HCT116 (cell line): ENCODE results near the gene ETFA. TPM values are rescaled to one million over a fixed set of nuclear protein-coding genes. Genes with fewer than 3 reads are reported as not detected.

Experiments used
- ATAC-seq: fragments of 200-7000 bp; cut with Tn5 transposase; 2 replicates; pipeline ENCODE4 v1.9.1; 2020; ENCODE audit warnings: mild to moderate bottlenecking, moderate library complexity
- BruUV-seq: library from RNA; stranded (reverse); fragments of 400-500 nt; replicated peaks from 2 replicates; lab custom pipeline; 2021; lab: Mats Ljungman, UMichigan
- CTCF ChIA-PET: fragments of 300-600 bp; sonication (Branson Sonifier 250); formaldehyde crosslinking; loops from one replicate; lab custom pipeline; 2021; ENCODE audit warnings: antibody characterized with exemption; lab: Charles Lee
- POLR2A ChIA-PET: fragments of 300-600, 350-600 bp; sonication (Branson Sonifier 250); formaldehyde crosslinking; loops from one replicate; lab custom pipeline; 2021; ENCODE audit warnings: antibody characterized with exemption; lab: Charles Lee
- RAD21 ChIA-PET, 2 experiments: fragments of 300-600 bp; sonication (Branson Sonifier 250); formaldehyde crosslinking; loops; one replicate each; lab custom pipeline; 2023; ENCODE audit warnings: low total read pairs in 2 of 2; ENCODE audit not compliant: uncharacterized antibody in 2 of 2, unreplicated experiment in 2 of 2, low non-redundant PET in 1 of 2; lab: Charles Lee
- DNase-seq: peaks from one replicate; pipeline ENCODE4 v3.0.0-alpha.2; 2010; ENCODE audit warnings: low read depth, low spot score
- H2AFZ ChIP-seq: fragments of 200-600 bp; shearing (Covaris generic), sonication (generic); 2 replicates; pipeline ENCODE4 v1.6.1; 2017; ENCODE audit warnings: low read depth, mixed run types, mixed read lengths, antibody characterized with exemption, low read length; ENCODE audit not compliant: poor library complexity, severe bottlenecking
- H3K27ac ChIP-seq: 2 replicates; pipeline ENCODE4 v1.5.1; 2012; ENCODE audit warnings: low read depth, low read length
- H3K27me3 ChIP-seq: fragments of 200-600 bp; sonication (generic); 2 replicates; pipeline ENCODE4 v1.6.1; 2016; ENCODE audit warnings: mixed run types, low read length, mixed read lengths; ENCODE audit not compliant: insufficient read depth
- H3K36me3 ChIP-seq, 2 experiments: fragments of 200-500 bp in 1 of 2; fragments of 200-600 bp in 1 of 2; sonication (Bioruptor generic) in 1 of 2; sonication (generic) in 1 of 2; 2 replicates each; pipeline versions ENCODE4 v1.5.1 to v1.6.1; 2014 to 2016; ENCODE audit warnings: low read length in 2 of 2, inconsistent platforms in 1 of 2, mixed read lengths in 1 of 2, mixed run types in 1 of 2; ENCODE audit not compliant: insufficient read depth in 2 of 2, control insufficient read depth in 1 of 2
- H3K4me1 ChIP-seq, 2 experiments: fragments of 200-600 bp in 1 of 2; sonication (generic) in 1 of 2; 2 replicates each; pipeline versions ENCODE4 v1.5.1 to v1.6.1; 2012 to 2017; ENCODE audit warnings: low read length in 2 of 2, inconsistent platforms in 1 of 2, mild to moderate bottlenecking in 1 of 2, mixed read lengths in 1 of 2, mixed run types in 1 of 2, moderate library complexity in 1 of 2; ENCODE audit not compliant: insufficient read depth in 2 of 2, control insufficient read depth in 1 of 2
- H3K4me2 ChIP-seq: fragments of 200-600 bp; sonication (generic); 2 replicates; pipeline ENCODE4 v1.6.1; 2017; ENCODE audit warnings: mixed run types, low read length, mixed read lengths
- H3K4me3 ChIP-seq, 2 experiments: fragments of 200-600 bp in 1 of 2; sonication (generic) in 1 of 2; replicated peaks in 1 of 2; 2 replicates each; pipeline ENCODE4 v1.5.1; 2011 to 2016; ENCODE audit warnings: low read length in 2 of 2, control low read depth in 1 of 2, low read depth in 1 of 2, mild to moderate bottlenecking in 1 of 2, mixed read lengths in 1 of 2, mixed run types in 1 of 2
- H3K79me2 ChIP-seq: fragments of 200-600 bp; sonication (generic); 2 replicates; pipeline ENCODE4 v1.6.1; 2017; ENCODE audit warnings: mild to moderate bottlenecking, mixed run types, low read length, moderate library complexity, mixed read lengths; ENCODE audit not compliant: insufficient read depth
- H3K9ac ChIP-seq: fragments of 200-600 bp; sonication (generic); 2 replicates; pipeline ENCODE4 v1.6.1; 2016; ENCODE audit warnings: low read length, mixed read lengths
- H3K9me2 ChIP-seq: fragments of 200-600 bp; sonication (generic), shearing (Covaris generic); 2 replicates; pipeline ENCODE4 v1.6.1; 2017; ENCODE audit warnings: mixed run types, mild to moderate bottlenecking, moderate library complexity; ENCODE audit not compliant: insufficient read depth
- H3K9me3 ChIP-seq, 2 experiments: fragments of 200-500 bp in 1 of 2; fragments of 200-600 bp in 1 of 2; sonication (Bioruptor generic) in 1 of 2; sonication (generic) in 1 of 2; 2 replicates each; pipeline ENCODE4 v1.6.1; 2014 to 2017; ENCODE audit warnings: low read length in 2 of 2, mixed read lengths in 2 of 2, inconsistent platforms in 1 of 2, low read depth in 1 of 2, mild to moderate bottlenecking in 1 of 2, mixed run types in 1 of 2, moderate library complexity in 1 of 2; ENCODE audit not compliant: control insufficient read depth in 1 of 2, insufficient read depth in 1 of 2
- H4K20me1 ChIP-seq: fragments of 200-600 bp; sonication (generic), shearing (Covaris generic); 2 replicates; pipeline ENCODE4 v1.6.1; 2017; ENCODE audit warnings: mixed run types, mild to moderate bottlenecking, moderate library complexity; ENCODE audit not compliant: insufficient read depth
- EGR1 ChIP-seq: IDR thresholded peaks from 2 replicates; pipeline ENCODE4 v1.6.1; 2012; ENCODE audit warnings: low read depth
- ELF1 ChIP-seq: IDR thresholded peaks from 2 replicates; pipeline ENCODE4 v1.6.1; 2012; ENCODE audit warnings: low read depth, borderline replicate concordance
- FOSL1 ChIP-seq: IDR thresholded peaks from 2 replicates; pipeline ENCODE4 v1.6.1; 2012; ENCODE audit warnings: low read depth
- JUND ChIP-seq: IDR thresholded peaks from 2 replicates; pipeline ENCODE4 v1.6.1; 2012
- POLR2A ChIP-seq: IDR thresholded peaks from 2 replicates; pipeline ENCODE4 v1.7.0; 2011; ENCODE audit warnings: borderline replicate concordance; ENCODE audit not compliant: insufficient read depth, insufficient read length; ENCODE audit errors: extremely low read depth
- REST ChIP-seq: IDR thresholded peaks from 2 replicates; pipeline ENCODE4 v1.6.1; 2012; ENCODE audit warnings: low read depth
- ZBTB33 ChIP-seq: IDR thresholded peaks from 2 replicates; pipeline ENCODE4 v1.6.1; 2011; ENCODE audit warnings: mild to moderate bottlenecking, low read length, moderate library complexity; ENCODE audit not compliant: insufficient replicate concordance; ENCODE audit errors: extremely low read depth
- ZFX ChIP-seq: fragments of 450-650 bp; IDR thresholded peaks from 2 replicates; pipeline ENCODE4 v1.6.1; 2017
- intact Hi-C: fragments of 100-400 bp; cut with micrococcal nuclease; formaldehyde crosslinking; loops from 2 replicates; pipeline ENCODE4 v1.10.0; 2022
- total RNA-seq: library from RNA; stranded (reverse); gene quantifications from one replicate; pipeline ENCODE4 v1.2.1, GENCODE V29; 2021; ENCODE audit not compliant: unreplicated experiment

The ETFA gene
- total RNA-seq, 1 experiment from 2014 or later = 144 TPM

- Histone ChIP-seq H3K9ac (peak overlapping the region; percentile 67), H2AFZ (no peak overlapping the region), H3K27ac (no peak overlapping the region), H3K9me2 (no peaks in the 10 kb centered on the region), H3K27me3 (no peaks in the 10 kb centered on the region), H4K20me1 (no peaks in the 10 kb centered on the region), H3K4me1 (peaks cover 5 to 11% of the 10 kb centered on the region in 2 experiments; a peak in 2 of 4 replicates), H3K4me3 (peak overlapping the region; percentile 52 to 62), H3K79me2 (no peaks in the 10 kb centered on the region), H3K9me3 (no peaks in the 10 kb centered on the region), H3K36me3 (no peaks in the 10 kb centered on the region), H3K4me2 (peak overlapping the region; percentile 84)
- DNase-seq (no peak), ATAC-seq (no peak)
- intact Hi-C loops = no loop called here
- ChIA-PET CTCF (interaction anchor here (0.6 kb wide), 1 partner anchor 17 kb away, joined by 3 read pairs; no protein-coding TSS in a partner anchor), POLR2A (interaction anchor here (6.6 kb wide), 1 partner anchor 11 kb away, joined by 39 read pairs; the partner anchor contains the start of gene ISL2), RAD21 (no interaction called here)
- TF ChIP-seq EGR1 = no peak
- TF ChIP-seq ELF1 = no peak
- TF ChIP-seq ZBTB33 = no peak
- BruUV-seq = no TSS peak
Measured at GRCh38 chr15:76347482-76348055, 36.3 kb upstream of the ETFA start.

DNA sequence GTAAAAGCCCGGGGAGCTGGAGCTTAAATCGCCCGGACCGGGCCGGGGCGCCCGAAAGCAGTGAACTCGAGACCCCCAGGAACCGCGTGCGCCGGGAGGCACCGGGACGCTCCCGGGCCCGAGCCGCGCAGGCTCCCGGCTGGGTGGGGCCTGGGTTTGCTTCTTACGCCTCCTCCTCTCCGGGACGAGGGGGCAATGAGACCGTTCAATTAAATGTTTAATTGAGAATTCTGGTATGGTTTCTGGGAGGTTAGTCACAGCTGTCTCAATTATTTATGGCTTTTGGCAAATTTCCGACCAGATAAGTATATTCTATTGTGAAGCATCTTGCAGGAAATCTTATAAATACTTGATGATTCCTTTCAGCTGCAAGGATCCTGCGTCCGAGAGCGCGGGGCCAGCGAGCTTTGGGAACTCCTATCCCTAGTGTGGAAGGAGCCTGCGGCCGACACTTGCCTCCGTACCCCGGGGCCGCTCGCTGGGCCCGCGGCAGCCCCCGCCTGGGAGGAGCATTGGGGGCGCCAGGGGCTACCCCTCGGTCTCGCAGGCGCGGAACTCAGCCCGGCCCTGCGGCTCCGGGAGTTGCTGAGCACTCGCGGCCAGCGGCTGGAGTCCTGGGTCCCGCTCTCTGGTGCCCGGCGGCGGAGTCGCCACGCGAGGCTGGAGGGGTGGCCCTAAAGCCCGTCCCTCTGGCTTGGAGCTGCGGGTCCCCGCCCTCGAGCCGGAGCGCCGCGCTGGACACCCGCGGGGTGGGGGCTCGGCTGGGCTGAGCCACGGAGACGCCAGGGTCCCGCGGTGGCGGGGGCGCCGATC is 35.6 kb upstream of the ETFA start:
- ChIA-PET RAD21 (no interaction called here), POLR2A (interaction anchor here (6.6 kb wide), 1 partner anchor 11 kb away, joined by 39 read pairs; the partner anchor contains the start of gene ISL2), CTCF (interaction anchor here (0.6 kb wide), 1 partner anchor 16 kb away, joined by 3 read pairs; no protein-coding TSS in a partner anchor)
- Histone ChIP-seq H3K79me2 (no peaks in the 10 kb centered on the region), H3K9me3 (no peaks in the 10 kb centered on the region), H3K27ac (peak overlapping the region; percentile 63), H2AFZ (no peak overlapping the region), H3K9me2 (no peaks in the 10 kb centered on the region), H3K4me2 (peak overlapping the region; percentile 84), H3K27me3 (no peaks in the 10 kb centered on the region), H4K20me1 (no peaks in the 10 kb centered on the region), H3K4me1 (peaks cover 5 to 11% of the 10 kb centered on the region in 2 experiments; a peak in 2 of 4 replicates), H3K4me3 (peak overlapping the region; percentile 52 to 62), H3K9ac (peak overlapping the region; percentile 67), H3K36me3 (peaks cover 0 to 4% of the 10 kb centered on the region in 2 experiments; a peak in 2 of 4 replicates)
- intact Hi-C loops = no loop called here
- DNase-seq (no peak), ATAC-seq (peak; percentile 72)
- BruUV-seq = no TSS peak
- TF ChIP-seq EGR1 (no peak), ZFX (peak; percentile 53), POLR2A (peak; percentile 7), REST (no peak), FOSL1 (no peak), JUND (no peak)
